ENCODE data around the gene XRN2. TPM values are rescaled to one million over a fixed set of nuclear protein-coding genes. Genes with fewer than 3 reads are reported as not detected.

The XRN2 gene
- total and polyA plus RNA-seq, 4 donors = 20.9 to 40.3 (median 25.2) TPM

- H3K27me3 ChIP-seq (ENCODE audit: control insufficient read depth in 4 of 4, insufficient read depth in 4 of 4, low read length in 3 of 4) = no peaks in the 10 kb centered on the region
- no peak for TF ChIP-seq TAF1 (conservative IDR thresholded peaks at IDR 0.05)
- TF ChIP-seq, protein P1, sequence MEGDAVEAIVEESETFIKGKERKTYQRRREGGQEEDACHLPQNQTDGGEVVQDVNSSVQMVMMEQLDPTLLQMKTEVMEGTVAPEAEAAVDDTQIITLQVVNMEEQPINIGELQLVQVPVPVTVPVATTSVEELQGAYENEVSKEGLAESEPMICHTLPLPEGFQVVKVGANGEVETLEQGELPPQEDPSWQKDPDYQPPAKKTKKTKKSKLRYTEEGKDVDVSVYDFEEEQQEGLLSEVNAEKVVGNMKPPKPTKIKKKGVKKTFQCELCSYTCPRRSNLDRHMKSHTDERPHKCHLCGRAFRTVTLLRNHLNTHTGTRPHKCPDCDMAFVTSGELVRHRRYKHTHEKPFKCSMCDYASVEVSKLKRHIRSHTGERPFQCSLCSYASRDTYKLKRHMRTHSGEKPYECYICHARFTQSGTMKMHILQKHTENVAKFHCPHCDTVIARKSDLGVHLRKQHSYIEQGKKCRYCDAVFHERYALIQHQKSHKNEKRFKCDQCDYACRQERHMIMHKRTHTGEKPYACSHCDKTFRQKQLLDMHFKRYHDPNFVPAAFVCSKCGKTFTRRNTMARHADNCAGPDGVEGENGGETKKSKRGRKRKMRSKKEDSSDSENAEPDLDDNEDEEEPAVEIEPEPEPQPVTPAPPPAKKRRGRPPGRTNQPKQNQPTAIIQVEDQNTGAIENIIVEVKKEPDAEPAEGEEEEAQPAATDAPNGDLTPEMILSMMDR (IDR thresholded peaks at IDR 0.05; ENCODE audit: low read depth, low read length, missing input control) = no peak
- TF ChIP-seq FOXA1 (IDR thresholded peaks at IDR 0.05) = no peak
- no peak for TF ChIP-seq JUND (IDR thresholded peaks at IDR 0.05)
- no peak for TF ChIP-seq REST (IDR thresholded peaks at IDR 0.05)
- TF ChIP-seq ZBTB33 (IDR thresholded peaks at IDR 0.05) = no peak
- TF ChIP-seq YY1 (IDR thresholded peaks at IDR 0.05) = no peak
- no peak for TF ChIP-seq FOXA2 (IDR thresholded peaks at IDR 0.05)
- no peak for TF ChIP-seq NR2F2 (IDR thresholded peaks at IDR 0.05)
- TF ChIP-seq HNF4A (conservative IDR thresholded peaks at IDR 0.05) = no peak
- WGBS = 91% methylated on average over 8 of the region's 8 CpGs
- H3K36me3 ChIP-seq (ENCODE audit: control insufficient read depth in 4 of 4, insufficient read depth in 3 of 4, low read depth in 1 of 4, low read length in 3 of 4) = no peaks in the 10 kb centered on the region
- H3K9ac ChIP-seq (ENCODE audit: low read depth in 1 of 2, low read length in 2 of 2) = no peak overlapping the region
- no peak overlapping the region for H3K4me3 ChIP-seq (ENCODE audit: low read depth in 1 of 3, low read length in 3 of 3)
- H3K27ac ChIP-seq (ENCODE audit: low read depth in 1 of 2, low read length in 2 of 2) = no peak overlapping the region
- no peak for DNase-seq (ENCODE audit: low spot score)
- no peaks in the 10 kb centered on the region for H3K4me1 ChIP-seq (ENCODE audit: control insufficient read depth in 4 of 4, insufficient read depth in 4 of 4, low read length in 3 of 4)
- peaks cover 0 to 6% (median 5%) of the 10 kb centered on the region in 4 donors for H3K9me3 ChIP-seq (ENCODE audit: control insufficient read depth in 4 of 4, low read length in 3 of 4)
These were observed 32.3 kb upstream of the XRN2 start for GRCh38 chr20:21270806-21271205.

DNA sequence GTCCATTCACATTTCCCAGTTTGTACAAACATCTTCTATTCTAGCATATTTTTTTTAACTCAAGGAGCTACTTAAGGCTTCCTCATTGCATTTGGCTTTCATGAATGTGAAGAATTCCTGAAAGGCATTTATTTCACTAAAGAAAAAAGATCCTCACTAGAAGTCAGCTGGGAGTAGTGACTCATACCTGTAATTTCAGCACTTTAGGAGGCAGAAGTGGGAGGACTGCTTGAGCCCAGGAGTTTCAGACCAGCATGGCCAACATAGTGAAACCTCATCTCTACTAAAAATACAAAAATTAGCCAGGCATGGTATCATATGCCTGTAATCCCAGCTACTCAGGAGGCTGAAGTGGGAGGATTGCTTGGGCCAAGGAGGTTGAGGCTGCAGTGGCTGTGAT is 30.9 kb upstream of the XRN2 start:
- Histone ChIP-seq H3K4me3 (ENCODE audit: low read depth in 1 of 3, low read length in 3 of 3) (no peak overlapping the region), H3K9me3 (ENCODE audit: control insufficient read depth in 4 of 4, low read length in 3 of 4) (peaks cover 0 to 2% (median under 1%) of the 10 kb centered on the region in 4 donors), H3K9ac (ENCODE audit: low read depth in 1 of 2, low read length in 2 of 2) (no peak overlapping the region), H3K27ac (ENCODE audit: low read depth in 1 of 2, low read length in 2 of 2) (no peak overlapping the region), H3K36me3 (ENCODE audit: control insufficient read depth in 4 of 4, insufficient read depth in 3 of 4, low read depth in 1 of 4, low read length in 3 of 4) (no peaks in the 10 kb centered on the region), H3K27me3 (ENCODE audit: control insufficient read depth in 4 of 4, insufficient read depth in 4 of 4, low read length in 3 of 4) (no peaks in the 10 kb centered on the region), H3K4me1 (ENCODE audit: control insufficient read depth in 4 of 4, insufficient read depth in 4 of 4, low read length in 3 of 4) (no peaks in the 10 kb centered on the region)
- TF ChIP-seq YY1 (IDR thresholded peaks at IDR 0.05) = no peak
- no peak for TF ChIP-seq EGR1 (IDR thresholded peaks at IDR 0.05; ENCODE audit: low read depth in 2 of 2)
- TF ChIP-seq, protein P2, sequence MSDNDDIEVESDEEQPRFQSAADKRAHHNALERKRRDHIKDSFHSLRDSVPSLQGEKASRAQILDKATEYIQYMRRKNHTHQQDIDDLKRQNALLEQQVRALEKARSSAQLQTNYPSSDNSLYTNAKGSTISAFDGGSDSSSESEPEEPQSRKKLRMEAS (IDR thresholded peaks at IDR 0.05) = no peak
- TF ChIP-seq, protein P3, sequence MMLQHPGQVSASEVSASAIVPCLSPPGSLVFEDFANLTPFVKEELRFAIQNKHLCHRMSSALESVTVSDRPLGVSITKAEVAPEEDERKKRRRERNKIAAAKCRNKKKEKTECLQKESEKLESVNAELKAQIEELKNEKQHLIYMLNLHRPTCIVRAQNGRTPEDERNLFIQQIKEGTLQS (IDR thresholded peaks at IDR 0.05) = no peak
- no peak for TF ChIP-seq TAF1 (conservative IDR thresholded peaks at IDR 0.05)
- no peak for TF ChIP-seq FOXA2 (IDR thresholded peaks at IDR 0.05)
- TF ChIP-seq REST (IDR thresholded peaks at IDR 0.05) = no peak
- no peak for TF ChIP-seq FOXA1 (IDR thresholded peaks at IDR 0.05)
- TF ChIP-seq NR2F2 (IDR thresholded peaks at IDR 0.05) = no peak
- TF ChIP-seq HNF4A (conservative IDR thresholded peaks at IDR 0.05) = no peak
- no peak for TF ChIP-seq SP1 (IDR thresholded peaks at IDR 0.05)
- TF ChIP-seq JUND (IDR thresholded peaks at IDR 0.05) = no peak
- no peak for TF ChIP-seq RAD21 (IDR thresholded peaks at IDR 0.05)
- TF ChIP-seq HNF4G (IDR thresholded peaks at IDR 0.05) = no peak
- TF ChIP-seq RXRA (IDR thresholded peaks at IDR 0.05) = no peak
- TF ChIP-seq ZBTB33 (IDR thresholded peaks at IDR 0.05) = no peak
- DNase-seq (ENCODE audit: low spot score) = no peak

Measured in liver (tissue), 9 donors.